HG02943 (cell line): ENCODE results near the gene CPED1.

ENCODE experiments used
- ATAC-seq: cut with Tn5 transposase; IDR thresholded peaks from one replicate; pipeline ENCODE4 v1.9.1; 2021; ENCODE audit warnings: mild to moderate bottlenecking, low read depth, moderate library complexity; ENCODE audit not compliant: unreplicated experiment

Gene CPED1

GRCh38 chr7:121012170-121012874 lies 23.8 kb downstream of the CPED1 start:
- no peak for ATAC-seq

GRCh38 chr7:121012919-121013318 lies 24.4 kb downstream of the CPED1 start:
- no peak for ATAC-seq

- ATAC-seq = no peak
Measured at GRCh38 chr7:121015560-121015959, 27.0 kb downstream of the CPED1 start.

- ATAC-seq = no peak
Measured at GRCh38 chr7:121016966-121017365, 28.5 kb downstream of the CPED1 start.

GRCh38 chr7:121017586-121017985 lies 29.1 kb downstream of the CPED1 start:
- ATAC-seq = no peak

- ATAC-seq = no peak
Measured at GRCh38 chr7:121019018-121019417, 30.5 kb downstream of the CPED1 start.

GRCh38 chr7:121020249-121020988 lies 31.9 kb downstream of the CPED1 start:
- ATAC-seq = no peak

- ATAC-seq = no peak
Measured at GRCh38 chr7:121020989-121021969, 32.8 kb downstream of the CPED1 start.

GRCh38 chr7:121023194-121023593 lies 34.7 kb downstream of the CPED1 start:
- ATAC-seq = no peak

- ATAC-seq = no peak
Measured at GRCh38 chr7:121023683-121024511, 35.4 kb downstream of the CPED1 start.

- no peak for ATAC-seq
Measured at GRCh38 chr7:121024611-121025010, 36.1 kb downstream of the CPED1 start.

GRCh38 chr7:121026159-121026558 lies 37.6 kb downstream of the CPED1 start:
- ATAC-seq = no peak

GRCh38 chr7:121026577-121027111 lies 38.1 kb downstream of the CPED1 start:
- no peak for ATAC-seq

GRCh38 chr7:121027761-121028669 lies 39.5 kb downstream of the CPED1 start:
- ATAC-seq = no peak

- no peak for ATAC-seq
Measured at GRCh38 chr7:121029302-121029701, 40.8 kb downstream of the CPED1 start.

GRCh38 chr7:121030308-121030707 lies 41.8 kb downstream of the CPED1 start:
- no peak for ATAC-seq

- no peak for ATAC-seq
Measured at GRCh38 chr7:121032645-121033460, 44.3 kb downstream of the CPED1 start.

GRCh38 chr7:121034929-121035328 lies 46.4 kb downstream of the CPED1 start:
- no peak for ATAC-seq
